Measurements from ENCODE around the gene HYOU1.
A peak's percentile ranks its signal among the peaks of the same experiment; 100 is the strongest.
"Not testable (repeated sequence)": the region's sequence is repeated elsewhere in the genome, so short reads cannot be mapped to it uniquely, and the experiment has no call there.

Gene HYOU1

DNA sequence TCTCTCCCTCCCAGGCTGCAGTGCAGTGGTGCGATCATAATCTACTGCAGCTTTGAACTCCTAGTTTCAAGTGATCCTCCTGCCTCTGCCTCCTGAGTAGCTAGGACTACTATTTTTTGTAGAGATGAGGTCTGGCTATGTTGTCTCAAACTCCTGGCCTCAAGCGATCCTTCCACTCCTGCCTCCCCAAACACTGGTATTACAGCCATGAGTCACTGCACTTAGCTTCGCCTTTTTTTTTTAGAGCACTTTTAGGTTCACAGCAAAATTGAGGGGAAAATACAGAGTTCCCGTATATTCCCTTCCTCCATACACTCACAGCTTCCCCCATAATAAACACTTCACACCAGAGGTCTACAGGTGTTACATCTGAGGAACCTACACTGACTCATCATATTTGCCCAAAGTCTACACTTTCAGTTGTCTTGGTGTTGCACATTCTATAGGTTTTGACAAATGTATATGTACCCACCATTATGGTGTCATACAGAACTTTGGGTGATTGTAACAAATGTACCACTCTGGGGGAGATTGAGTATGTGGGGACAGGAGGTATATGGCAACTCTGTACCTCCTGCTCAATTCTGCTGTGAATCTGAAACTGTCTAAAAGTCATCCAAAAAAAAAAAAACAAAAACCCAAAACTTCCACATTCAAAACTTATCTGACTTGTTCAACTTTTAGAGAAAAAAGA is 15.0 kb downstream of the HYOU1 start:
- no peak for DNase-seq (ENCODE audit: low spot score)

DNA sequence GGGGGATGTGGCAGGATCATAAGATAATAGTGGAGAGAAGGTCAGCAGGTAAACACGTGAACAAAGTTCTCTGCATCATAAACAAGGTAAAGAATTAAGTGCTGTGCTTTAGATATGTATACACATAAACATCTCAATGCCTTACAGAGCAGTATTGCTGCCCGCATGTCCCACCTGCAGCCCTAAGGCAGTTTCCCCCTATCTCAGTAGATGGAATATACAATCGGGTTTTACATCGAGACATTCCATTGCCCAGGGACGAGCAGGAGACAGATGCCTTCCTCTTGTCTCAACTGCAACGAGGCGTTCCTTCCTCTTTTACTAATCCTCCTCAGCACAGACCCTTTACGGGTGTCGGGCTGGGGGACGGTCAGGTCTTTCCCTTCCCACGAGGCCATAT is 17.5 kb downstream of the HYOU1 start:
- DNase-seq (ENCODE audit: low spot score) = not testable (repeated sequence)

DNA sequence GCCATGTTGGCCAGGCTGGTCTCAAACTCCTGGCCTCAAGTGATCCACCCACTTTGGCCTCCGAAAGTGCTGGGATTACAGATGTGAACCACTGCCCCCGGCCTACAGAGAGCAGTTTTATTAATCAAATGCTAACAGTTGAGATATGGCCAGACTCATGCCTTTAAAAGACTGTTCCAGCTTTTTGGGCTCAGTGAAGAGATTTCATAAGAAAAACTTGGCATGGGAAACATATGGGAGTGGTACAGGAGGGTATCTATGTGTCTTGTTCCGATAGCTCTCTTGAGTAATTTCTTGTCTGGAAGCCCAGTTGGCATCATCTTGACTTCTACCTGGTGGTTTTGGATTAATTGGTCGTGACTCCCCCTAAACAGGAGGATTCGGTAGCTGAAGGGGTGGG is 18.1 kb downstream of the HYOU1 start:
- no peak for DNase-seq (ENCODE audit: low spot score)

DNA sequence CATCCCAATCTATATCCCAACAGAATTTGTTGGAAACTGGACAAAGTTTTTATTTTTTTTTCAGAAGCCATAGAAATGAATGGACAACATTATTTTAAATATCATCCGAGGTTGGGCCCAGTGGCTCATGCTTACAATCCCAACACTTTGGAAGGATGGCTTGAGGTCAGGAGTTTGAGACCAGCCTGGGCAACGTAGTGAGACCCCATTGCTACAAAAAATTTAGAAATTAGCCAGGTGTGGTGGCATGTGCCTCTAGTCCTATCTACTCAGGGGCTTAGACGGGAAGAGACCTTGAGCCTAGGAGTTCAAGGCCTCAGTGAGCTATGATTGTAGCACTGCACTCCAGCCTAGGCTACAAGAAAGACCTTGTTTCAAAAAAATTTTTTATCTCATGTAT is 22.2 kb downstream of the HYOU1 start:
- no peak for DNase-seq (ENCODE audit: low spot score)

DNA sequence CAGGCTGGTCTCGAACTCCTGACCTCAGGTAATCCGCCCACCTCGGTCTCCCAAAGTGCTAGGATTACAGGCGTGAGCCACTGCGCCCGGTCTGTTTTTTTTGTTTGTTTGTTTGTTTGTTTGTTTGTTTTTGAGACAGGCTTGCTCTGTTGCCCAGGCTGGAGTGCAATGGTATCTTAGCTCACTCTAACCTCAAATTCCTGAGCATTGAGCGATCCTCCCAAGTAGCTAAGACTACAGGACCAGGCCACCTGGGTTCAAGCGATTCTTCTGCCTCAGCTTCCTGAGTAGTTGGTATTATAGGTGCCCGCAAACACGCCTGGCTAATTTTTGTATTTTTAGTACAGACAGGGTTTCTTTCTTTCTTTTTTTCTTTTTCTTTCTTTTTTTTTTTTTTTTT is 23.6 kb downstream of the HYOU1 start:
- not testable (repeated sequence) for DNase-seq (ENCODE audit: low spot score)

DNA sequence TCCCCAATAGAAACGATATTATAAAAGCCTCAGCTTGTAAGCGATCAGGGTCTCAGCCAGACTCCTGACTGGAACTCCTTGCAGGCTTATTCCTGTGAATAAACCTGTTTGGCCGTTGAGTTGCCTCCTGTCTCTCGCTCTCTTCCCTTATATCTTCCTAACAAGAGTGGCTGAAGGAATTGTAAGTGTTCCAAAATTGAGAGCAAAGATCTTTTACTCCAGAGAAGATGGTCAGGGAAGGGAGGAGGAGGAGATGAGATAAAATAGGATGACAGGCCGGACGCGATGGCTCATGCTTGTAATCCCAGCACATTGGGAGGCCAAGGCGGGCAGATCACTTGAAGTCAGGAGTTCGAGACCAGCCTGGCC is 25.1 kb downstream of the HYOU1 start:
- no peak for DNase-seq (ENCODE audit: low spot score)

DNA sequence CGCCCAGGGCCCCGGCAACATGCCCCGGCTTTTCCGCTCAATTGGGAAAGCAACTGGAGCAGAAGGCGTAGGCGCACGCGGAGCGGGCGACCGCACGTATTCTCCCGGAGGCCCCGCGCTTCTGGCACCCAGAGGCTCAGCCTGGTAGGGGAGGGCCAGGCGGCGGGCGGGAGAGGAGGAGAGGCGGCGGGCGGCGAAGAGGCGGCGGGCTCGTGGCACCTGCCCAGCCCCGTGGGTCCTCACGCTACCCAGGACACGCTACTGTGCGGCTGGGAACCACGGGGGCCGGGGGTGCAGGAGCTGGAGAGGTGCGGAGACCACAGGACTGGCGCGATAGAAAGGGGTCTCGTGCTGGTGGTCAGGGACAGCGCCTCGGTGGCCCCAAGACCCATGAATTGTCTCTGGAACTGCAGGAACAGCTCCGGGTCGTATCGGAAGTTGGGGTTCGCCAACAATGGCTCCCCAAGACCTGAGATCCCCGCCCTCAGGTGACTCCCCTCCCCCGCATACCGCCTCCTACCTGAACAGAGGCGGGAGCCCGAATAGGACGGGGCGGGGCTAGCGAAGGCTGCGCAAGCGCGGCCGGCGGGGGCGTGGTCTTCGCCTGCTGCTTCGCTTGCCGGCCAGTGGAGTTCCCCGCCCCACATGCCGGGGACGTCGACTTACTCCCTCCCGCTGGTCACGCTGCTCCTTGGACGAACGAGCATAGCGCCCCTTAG is 26.5 kb downstream of the HYOU1 start, which contains the start of gene SLC37A4:
Gene SLC37A4, minus strand, starts transcription at position 549 of the 719 bp plus-strand sequence.
- DNase-seq (ENCODE audit: low spot score) = peak; percentile 99

DNA sequence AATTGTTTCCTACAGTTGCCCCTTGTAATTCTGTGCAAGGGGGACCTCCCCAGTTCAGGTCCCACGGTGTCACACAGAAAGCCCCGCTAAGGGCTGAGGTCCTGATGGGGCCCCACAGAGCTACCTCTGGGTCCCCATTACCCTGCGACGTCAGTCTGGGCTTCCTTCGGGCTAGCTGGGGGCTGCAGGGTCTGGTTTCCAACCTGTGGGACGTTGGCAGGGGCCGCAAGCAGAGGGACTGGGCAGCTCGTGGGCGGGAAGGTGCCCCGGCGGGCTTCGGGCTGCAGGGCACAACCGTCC is 27.0 kb downstream of the HYOU1 start:
- no peak for DNase-seq (ENCODE audit: low spot score)

DNA sequence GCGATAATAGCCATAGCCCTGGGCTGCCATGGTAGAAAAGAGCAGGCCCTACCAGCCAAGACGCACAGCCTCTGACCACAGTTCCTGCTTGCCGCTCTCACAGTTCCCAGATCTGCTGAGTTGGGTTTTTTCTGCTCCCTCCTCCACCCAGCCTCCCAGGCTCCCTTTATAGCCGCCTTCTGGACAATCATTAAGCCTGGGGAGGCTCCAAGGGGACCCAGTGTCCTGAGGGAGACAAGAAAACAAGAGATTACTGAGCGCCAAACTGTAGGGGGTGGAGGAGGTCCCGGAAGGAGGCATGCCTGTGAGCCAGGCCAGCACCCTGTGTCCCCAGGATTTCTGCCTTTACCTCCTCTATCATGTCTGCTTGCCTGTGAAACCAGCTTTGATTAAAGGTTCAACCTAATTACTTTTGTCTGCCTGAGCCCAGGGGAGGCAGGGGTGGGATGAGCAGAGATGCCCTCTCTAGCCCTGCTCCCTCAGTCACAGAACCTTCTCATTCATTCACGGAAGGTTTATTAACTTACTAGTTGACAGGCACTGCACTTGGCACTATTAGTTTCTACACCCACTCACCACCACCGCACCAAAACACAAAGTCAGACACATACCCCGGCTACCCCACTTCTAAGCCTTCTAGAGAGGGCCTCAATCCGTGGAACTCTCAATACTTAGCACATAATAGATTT is 27.5 kb downstream of the HYOU1 start:
- DNase-seq (ENCODE audit: low spot score) = no peak

DNA sequence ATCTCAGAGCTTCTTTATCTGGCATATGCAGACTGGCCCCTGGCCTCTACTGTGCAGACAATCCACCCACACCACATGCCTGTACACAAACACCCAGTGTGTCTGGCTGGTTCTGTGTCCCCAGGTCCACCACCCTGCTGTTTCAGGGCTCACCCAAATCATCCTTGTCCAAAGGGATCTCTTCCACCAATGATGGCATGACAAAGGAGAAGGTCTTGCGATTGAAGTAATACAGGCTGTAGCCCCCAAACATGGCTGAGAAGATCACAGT is 28.0 kb downstream of the HYOU1 start:
- no peak for DNase-seq (ENCODE audit: low spot score)

DNA sequence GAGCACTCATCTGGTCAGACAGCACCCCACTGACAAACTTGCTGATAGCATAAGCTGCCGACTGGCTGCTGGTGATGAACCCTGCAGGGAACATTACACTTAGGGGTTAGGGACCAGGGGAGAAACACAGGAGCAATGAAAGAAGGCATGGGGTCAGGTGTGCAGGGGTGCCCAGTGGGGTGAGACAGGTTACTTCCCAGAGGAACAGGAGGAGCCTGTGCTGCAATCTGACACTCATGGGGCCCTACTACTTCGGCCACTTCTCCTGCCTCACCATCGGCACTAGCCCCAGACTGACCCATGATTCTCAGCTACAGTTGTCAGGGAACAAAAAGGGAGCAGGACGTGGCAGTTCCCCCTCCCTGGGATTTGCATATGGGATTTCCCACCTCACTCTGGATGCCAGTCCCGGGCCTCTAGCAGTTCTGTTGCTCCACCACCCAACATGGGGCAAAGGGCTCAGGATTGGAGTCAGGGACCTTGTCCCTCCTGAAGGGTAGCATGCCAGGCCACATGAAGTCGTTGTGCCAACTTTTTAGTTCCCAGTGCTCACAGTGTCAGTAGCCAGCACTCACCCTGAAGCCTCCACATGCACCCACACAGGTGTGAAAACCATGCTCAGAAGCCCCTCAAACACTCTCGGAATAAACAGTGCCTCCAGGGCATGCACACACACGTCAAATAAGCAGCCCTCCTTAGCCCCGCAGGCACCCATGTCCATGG is 28.5 kb downstream of the HYOU1 start:
- DNase-seq (ENCODE audit: low spot score) = no peak

DNA sequence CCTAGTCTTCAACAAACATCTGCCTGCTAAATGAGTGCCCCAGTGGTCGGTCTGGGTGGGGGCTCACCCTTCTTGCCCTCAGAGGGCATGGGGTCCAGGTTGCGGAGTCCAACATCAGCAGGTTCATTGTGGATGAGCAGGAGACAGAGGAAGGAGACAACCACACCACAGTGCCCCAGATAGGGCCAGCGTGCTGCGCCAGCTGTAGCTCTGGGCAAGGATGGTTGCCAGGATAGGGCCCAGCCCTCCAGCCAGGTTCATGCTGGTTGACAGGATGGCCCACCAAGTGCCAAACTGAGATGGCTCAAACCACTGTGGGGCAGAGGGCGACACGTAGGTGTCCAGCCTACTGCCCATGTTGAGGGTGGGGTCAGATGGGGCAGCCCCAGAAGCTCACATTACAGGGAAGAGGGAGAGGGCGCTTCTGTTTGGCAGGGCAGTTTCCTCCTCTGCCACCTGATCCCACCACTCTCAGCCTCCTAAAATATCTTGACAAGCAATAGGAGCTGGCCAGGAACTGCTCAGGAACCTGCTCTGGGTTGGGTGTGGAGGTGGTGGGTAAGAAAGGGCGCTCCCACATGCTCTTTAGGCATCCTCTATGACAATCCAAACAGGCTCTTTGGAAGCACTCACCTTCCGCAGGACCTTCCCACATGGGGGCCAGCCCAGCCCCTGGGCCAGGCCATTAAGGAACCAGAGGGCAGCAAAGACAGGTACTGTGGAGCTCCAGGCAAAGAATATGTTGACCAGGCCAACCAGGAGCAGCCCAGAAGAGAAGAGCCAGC is 29.3 kb downstream of the HYOU1 start:
- no peak for DNase-seq (ENCODE audit: low spot score)

DNA sequence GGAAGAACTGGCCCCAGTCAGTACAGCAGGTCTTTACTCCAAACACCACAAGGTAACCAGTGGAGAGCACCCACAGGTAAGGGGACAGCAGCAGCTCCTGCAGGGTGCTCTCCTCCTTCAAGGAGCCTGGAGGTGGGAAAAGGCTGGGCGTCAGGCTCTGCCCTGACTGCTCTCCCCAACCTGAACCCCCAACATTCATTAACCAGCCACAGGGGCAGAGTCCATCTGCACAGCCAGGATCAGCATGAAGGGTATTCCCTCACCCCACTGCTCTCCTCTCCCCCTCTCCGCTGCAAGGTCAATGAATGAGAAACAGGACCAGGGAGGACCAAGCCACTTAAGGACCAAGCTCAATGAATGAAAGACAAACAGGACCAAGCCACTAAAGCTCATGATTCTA is 30.0 kb downstream of the HYOU1 start:
- DNase-seq (ENCODE audit: low spot score) = no peak

DNA sequence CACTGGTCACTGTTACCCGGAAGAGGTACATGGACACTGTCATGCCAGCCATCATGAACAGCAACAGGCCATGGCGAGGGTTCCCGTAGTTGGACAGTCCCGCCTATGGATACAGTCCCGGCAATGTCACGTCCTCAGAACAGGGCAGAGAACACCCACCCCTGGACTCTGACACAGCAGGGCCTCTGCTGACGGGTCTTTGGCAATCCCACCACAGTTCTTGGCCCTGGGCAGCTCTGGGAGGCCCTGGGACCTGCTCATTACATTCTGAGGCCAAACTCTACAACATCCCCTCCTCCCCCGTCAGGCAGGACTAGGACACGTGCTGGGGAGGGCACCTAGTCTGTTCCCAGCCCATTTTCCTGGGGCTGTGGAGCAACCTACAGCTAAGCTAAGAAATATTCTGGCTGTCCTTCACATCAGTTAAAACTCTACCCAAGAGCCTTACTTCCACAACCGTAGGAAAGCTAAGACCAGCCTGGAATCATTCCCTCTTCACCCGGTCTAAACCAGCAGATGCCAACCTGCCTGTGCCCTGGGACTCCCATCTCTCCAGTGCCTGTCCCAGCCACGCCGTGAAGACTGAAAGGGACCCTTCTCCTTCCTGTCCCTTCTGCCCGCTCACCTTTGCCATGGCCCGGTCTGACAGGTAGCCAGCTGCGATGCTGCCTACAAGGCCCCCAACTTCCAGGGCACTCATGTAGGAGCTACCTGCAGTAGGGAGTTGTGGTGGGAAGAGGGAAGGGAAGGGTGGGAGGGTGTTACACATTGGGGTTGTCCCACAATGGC is 30.8 kb downstream of the HYOU1 start:
- no peak for DNase-seq (ENCODE audit: low spot score)

DNA sequence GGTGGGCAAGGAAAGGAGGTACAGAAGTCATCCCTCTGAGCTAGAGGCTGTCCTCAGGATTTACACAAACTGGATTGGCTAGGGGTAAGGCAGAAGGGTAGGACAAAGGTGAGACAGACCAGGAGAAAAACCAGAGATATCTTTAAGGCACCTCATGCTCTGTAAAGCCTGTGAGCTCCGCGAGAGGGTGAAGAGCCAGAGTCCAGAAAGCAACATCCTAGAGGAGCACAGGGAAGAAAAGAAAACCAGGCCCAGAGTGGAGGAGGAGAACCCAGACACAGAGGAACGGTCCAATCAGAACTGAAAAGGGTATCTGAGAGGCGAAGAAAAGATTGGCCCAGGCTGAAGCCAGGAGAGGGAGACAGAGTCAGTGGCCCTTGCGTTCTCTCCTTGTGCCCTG is 31.5 kb downstream of the HYOU1 start:
- no peak for DNase-seq (ENCODE audit: low spot score)

DNA sequence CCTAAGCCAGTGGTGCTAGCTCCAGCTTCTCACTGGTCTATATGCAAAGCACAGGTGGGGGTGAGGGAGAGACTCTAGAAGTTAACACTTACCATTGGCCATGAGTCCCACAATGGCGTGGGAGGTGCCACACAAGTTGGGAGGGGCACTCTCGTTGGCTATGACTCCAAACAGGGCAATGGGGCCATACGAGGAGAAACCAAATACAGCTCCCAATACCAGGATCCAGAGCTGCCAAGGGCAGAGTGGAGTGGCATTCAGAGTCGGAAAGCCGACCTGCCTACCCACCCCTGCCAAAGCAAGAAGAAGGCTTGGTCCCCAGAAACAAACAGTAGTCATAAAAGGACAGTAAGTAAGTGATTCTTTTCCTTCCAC is 31.9 kb downstream of the HYOU1 start:
- DNase-seq (ENCODE audit: low spot score) = no peak

DNA sequence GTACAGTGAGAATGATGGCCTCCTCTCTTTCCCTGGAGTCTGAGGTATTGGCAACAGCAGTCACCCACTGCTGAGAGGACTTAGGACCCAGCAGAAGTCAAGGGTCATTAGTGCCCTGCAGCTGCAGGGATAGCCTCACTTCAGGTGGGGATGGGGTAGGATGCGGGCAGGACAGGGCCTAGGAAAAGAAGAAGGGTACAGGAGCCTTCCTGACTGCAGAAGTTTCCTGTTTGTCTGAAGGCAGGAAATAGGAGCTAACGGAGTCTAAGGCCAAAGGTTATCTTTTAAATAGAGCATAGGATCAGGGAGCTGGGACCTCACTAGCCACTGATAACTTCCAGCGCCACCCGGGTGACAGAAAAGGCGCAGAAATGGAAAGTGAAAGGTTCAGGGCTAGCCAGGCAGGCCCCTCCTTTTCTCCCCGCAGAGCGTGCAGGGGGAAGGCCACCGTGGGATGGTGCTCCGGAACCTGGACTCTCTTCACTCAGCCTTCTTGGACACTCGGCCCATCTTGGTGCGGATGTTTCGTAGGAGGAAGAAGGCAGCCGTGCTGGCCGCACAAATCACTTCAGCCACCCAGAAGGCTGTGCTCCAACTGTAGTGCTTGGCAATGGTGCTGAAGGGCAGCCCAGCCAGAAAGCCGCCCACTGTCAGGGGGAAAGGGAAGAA is 32.4 kb downstream of the HYOU1 start:
- no peak for DNase-seq (ENCODE audit: low spot score)

DNA sequence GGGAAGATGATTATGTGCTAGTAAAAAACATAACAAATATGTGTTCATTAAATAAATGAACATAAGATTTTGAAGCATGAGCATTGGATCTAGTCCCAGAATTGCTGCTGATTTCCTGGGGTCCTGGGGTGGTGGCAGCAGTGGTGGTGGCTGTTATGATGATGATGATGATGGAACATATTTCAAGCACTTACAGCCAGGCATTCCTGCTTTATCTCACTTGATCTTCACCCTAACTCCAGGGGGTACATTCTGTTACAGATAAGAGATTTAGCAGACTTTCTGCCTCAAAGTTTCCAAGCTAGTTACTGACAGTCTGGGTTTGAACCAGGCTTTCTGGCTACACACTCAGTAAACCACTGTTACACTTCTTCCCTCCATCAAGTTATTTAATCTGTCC is 33.3 kb downstream of the HYOU1 start:
- DNase-seq (ENCODE audit: low spot score) = no peak

DNA sequence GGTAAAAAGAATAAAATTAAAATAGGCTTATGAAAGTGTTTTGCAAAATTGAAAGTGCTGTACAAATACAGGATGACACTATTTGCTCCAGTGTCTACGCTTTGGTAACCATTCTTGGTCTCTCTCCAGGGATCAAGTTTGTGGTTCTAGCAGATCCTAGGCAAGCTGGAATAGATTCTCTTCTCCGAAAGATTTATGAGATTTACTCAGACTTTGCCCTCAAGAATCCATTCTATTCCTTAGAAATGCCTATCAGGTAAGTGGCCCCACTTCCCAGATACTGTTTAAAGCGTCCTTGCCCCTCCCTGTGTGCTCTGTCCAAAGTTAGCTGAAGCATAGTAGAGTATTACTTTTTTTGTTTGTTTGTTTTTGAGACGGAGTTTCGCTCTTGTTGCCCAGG is 35.4 kb downstream of the HYOU1 start:
- DNase-seq (ENCODE audit: low spot score) = no peak

DNA sequence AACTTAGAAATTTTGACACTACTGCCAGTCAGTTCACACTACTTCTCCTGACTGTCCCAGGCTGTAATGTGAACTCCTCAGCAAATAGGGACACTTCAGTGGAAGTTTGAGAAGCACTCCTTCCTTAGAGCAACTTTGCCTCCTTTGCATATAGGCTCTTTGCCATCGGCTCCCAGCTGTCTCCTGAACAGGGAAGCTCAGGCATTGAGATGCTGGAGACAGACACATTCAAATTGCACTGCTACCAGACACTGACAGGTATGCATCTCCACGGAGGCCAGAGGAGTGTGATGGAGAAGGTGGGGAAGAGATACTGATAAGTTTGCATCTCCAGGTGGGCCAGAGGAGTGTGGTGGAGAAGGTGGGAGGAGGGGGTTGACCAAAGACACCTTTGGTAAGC is 37.0 kb downstream of the HYOU1 start:
- peak; percentile 6 for DNase-seq (ENCODE audit: low spot score)

Data from AG08396 (cell line).